Measurements from ENCODE around the gene C22orf23.

The C22orf23 gene

GRCh38 chr22:37896181-37896592 is 57.2 kb downstream of the C22orf23 start:
- DNase-seq, result peak; percentile 48 to 54

GRCh38 chr22:37894939-37895670 is 58.3 kb downstream of the C22orf23 start:
- DNase-seq, result no peak

DNA sequence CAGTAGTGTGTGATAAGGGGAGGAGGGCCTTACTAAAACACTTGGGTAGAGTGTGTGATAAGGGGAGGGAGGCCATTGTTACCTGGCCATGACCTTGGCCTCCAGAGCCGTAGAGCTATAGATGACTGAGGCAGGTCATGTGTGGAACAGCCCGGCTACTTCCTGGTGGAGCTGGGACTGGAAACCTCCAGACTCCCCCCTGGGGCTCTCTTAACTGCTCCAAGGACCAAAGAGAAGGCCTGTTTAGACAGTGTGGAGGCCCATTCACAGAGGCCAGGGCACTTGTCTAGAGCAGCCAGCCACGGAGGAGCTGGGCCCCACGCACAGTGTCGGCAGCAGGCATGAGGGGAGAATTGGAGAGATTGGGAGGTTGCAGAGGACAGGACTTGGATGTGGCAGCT is 59.8 kb downstream of the C22orf23 start:
- no peak for DNase-seq

Measured in Kasumi-1 (cell line).